Spleen (tissue), 11 donors: ENCODE results near the gene RMRP. TPM values are rescaled to one million over a fixed set of nuclear protein-coding genes. Genes with fewer than 3 reads are reported as not detected.

Source experiments
- DNase-seq: peaks from one replicate; pipeline ENCODE4 v3.0.0-alpha.2; 2020
- H3K27ac ChIP-seq, 8 donors: fragments of 200-600 bp; sonication (generic) in 7 of 8; 1 replicate in 4 of 8; 2 replicates in 4 of 8; pipeline versions ENCODE4 v1.5.0 to v1.8.0; 2016 to 2021; ENCODE audit warnings: inconsistent platforms in 4 of 8, mild to moderate bottlenecking in 4 of 8, moderate library complexity in 1 of 8
- H3K27me3 ChIP-seq, 7 donors: fragments of 200-600 bp; sonication (generic) in 6 of 7; replicated peaks in 1 of 7; 1 replicate in 4 of 7; 2 replicates in 3 of 7; pipeline versions ENCODE4 v1.5.0 to v1.8.0; 2016 to 2021; ENCODE audit warnings: inconsistent platforms in 3 of 7, mild to moderate bottlenecking in 1 of 7
- H3K36me3 ChIP-seq, 6 donors: fragments of 200-600 bp; sonication (generic) in 5 of 6; 1 replicate in 4 of 6; 2 replicates in 2 of 6; pipeline versions ENCODE4 v1.5.0 to v1.8.0; 2016 to 2021; ENCODE audit warnings: inconsistent platforms in 2 of 6
- H3K4me1 ChIP-seq, 6 donors: fragments of 200-600 bp; sonication (generic) in 5 of 6; 1 replicate in 3 of 6; 2 replicates in 3 of 6; pipeline versions ENCODE4 v1.5.0 to v1.8.0; 2016 to 2021; ENCODE audit warnings: inconsistent platforms in 3 of 6
- H3K4me3 ChIP-seq, 8 donors: fragments of 200-600 bp; sonication (generic) in 7 of 8; 1 replicate in 4 of 8; 2 replicates in 4 of 8; pipeline versions ENCODE4 v1.5.0 to v1.8.0; 2016 to 2021; ENCODE audit warnings: inconsistent platforms in 4 of 8, mild to moderate bottlenecking in 4 of 8, moderate library complexity in 2 of 8
- H3K9me3 ChIP-seq, 8 donors: fragments of 200-600 bp; sonication (generic) in 7 of 8; 1 replicate in 4 of 8; 2 replicates in 4 of 8; pipeline versions ENCODE4 v1.5.0 to v1.8.0; 2016 to 2021; ENCODE audit warnings: inconsistent platforms in 4 of 8
- CTCF ChIP-seq, 11 experiments: fragments of 200-600 bp in 7 of 11; fragments of 450-650 bp in 4 of 11; sonication (generic) in 4 of 11; IDR thresholded peaks in 8 of 11; conservative IDR thresholded peaks in 3 of 11; 1 replicate in 7 of 11; 2 replicates in 4 of 11; pipeline versions ENCODE4 v1.4.0 to v1.8.0; 2016 to 2021; ENCODE audit warnings: antibody characterized with exemption in 11 of 11, inconsistent platforms in 4 of 11, mild to moderate bottlenecking in 1 of 11
- POLR2A ChIP-seq, 3 donors: fragments of 450-650 bp; IDR thresholded peaks; one replicate each; pipeline ENCODE4 v1.5.1; 2017; ENCODE audit warnings: antibody characterized with exemption in 3 of 3, mild to moderate bottlenecking in 1 of 3
- POLR2AphosphoS5 ChIP-seq, 3 donors: sonication (generic); formaldehyde crosslinking; IDR thresholded peaks; one replicate each; pipeline ENCODE4 v1.5.1; 2017; ENCODE audit warnings: antibody characterized with exemption in 3 of 3
- WGBS, 5 donors: extraction: QIAGEN DNeasy Blood & Tissue Kit in 3 of 5; methylation state at CpG; one replicate each; pipeline versions ENCODE4 v1.1.5 to v1.1.7; 2013 to 2018; 5-methylcytosine and 5-hydroxymethylcytosine counted together
- intact Hi-C: fragments of 100-400 bp; cut with DNase I; formaldehyde crosslinking; loops from one replicate; pipeline ENCODE4 v1.15.0; 2023; ENCODE audit warnings: low total_unique reads
- polyA plus RNA-seq, 3 donors: library from polyadenylated mRNA; stranded (reverse); fragments of 200-250 nt; gene quantifications; one replicate each; pipeline ENCODE4 v1.2.1, GENCODE V29; 2013
- total RNA-seq, 7 donors: library from RNA; depleted of rRNA in 3 of 7; stranded (reverse); fragments of >200 nt in 3 of 7; fragmentation: NEBNext Ultra II Directional in 4 of 7; extraction: Animal tissue kit (Norgen Biotek cat#: 25700) in 4 of 7; gene quantifications; one replicate each; pipeline versions ENCODE4 v1.1.0 to v1.2.1, GENCODE V29; 2016 to 2021
- donor health status: healthy with polysubstance abuse.
- donor health status: DM: no; HTN: no; CAD: no; lungs with moderate emphysema.
- donor health status: DM: no; HTN: no; CAD: no.
- donor health status: Bipolar disorder and iron deficiency.
- donor health status: healthy.
- donor health status: DM: no; HTN: no; CAD: no.
- donor health status: DM: yes; HTN: yes; CAD: no.

RMRP gene
- total and polyA plus RNA-seq, 10 donors, result 42.1 to 28,996 (median 10,652) TPM; not detected in 1

- Histone ChIP-seq H3K27me3 (no peaks in the 10 kb centered on the region), H3K36me3 (no peaks in the 10 kb centered on the region), H3K27ac (peak within 1 kb of the TSS; percentile 68 to 95 (median 81)), H3K4me3 (peak within 1 kb of the TSS; percentile 41 to 73 (median 54)), H3K9me3 (no peaks in the 10 kb centered on the region), H3K4me1 (peaks cover 30 to 87% (median 59%) of the 10 kb centered on the region in 6 donors)
- DNase-seq, result peak; percentile 82
- TF ChIP-seq CTCF (IDR thresholded peaks at IDR 0.05 in 8 of 11, conservative IDR thresholded peaks at IDR 0.05 in 3 of 11) (no peak), POLR2AphosphoS5 (IDR thresholded peaks at IDR 0.05) (peak in 1 of 3 donors; percentile 30)
- intact Hi-C loops, result no loop called here
- 52 to 62% (median 57%) methylated on average over 12 to 22 of the region's 22 CpGs for WGBS, 5 donors
These were observed 7.3 kb downstream of the RMRP start, which contains the start of gene SIT1 for GRCh38 chr9:35650341-35651158. Gene SIT1, minus strand, starts transcription at chr9:35650931. Its CDS starts 78 bp downstream, at chr9:35650853.

- peak overlapping the region; percentile 68 to 95 (median 81) for H3K27ac ChIP-seq
- TF ChIP-seq CTCF (IDR thresholded peaks at IDR 0.05 in 8 of 11, conservative IDR thresholded peaks at IDR 0.05 in 3 of 11), result no peak
- TF ChIP-seq POLR2A (IDR thresholded peaks at IDR 0.05), result no peak
- TF ChIP-seq POLR2AphosphoS5 (IDR thresholded peaks at IDR 0.05), result peak in 2 of 3 donors; percentile 28
- H3K36me3 ChIP-seq, result no peaks in the 10 kb centered on the region
- peak overlapping the region; percentile 41 to 73 (median 54) for H3K4me3 ChIP-seq
- DNase-seq, result peak; percentile 84
- peaks cover 36 to 88% (median 68%) of the 10 kb centered on the region in 6 donors for H3K4me1 ChIP-seq
- no peaks in the 10 kb centered on the region for H3K27me3 ChIP-seq
- H3K9me3 ChIP-seq, result no peaks in the 10 kb centered on the region
- intact Hi-C loops, result no loop called here
- 43 to 61% (median 50%) methylated on average over 22 to 26 of the region's 26 CpGs for WGBS, 5 donors
These were observed 8.1 kb downstream of the RMRP start for GRCh38 chr9:35649431-35650340.

- H3K27me3 ChIP-seq, result no peaks in the 10 kb centered on the region
- intact Hi-C loops, result no loop called here
- no peaks in the 10 kb centered on the region for H3K9me3 ChIP-seq
- H3K4me1 ChIP-seq, result peaks cover 36 to 98% (median 67%) of the 10 kb centered on the region in 6 donors
- H3K27ac ChIP-seq, result peak overlapping the region; percentile 82 to 95 (median 94)
- peak overlapping the region; percentile 35 to 74 (median 55) for H3K4me3 ChIP-seq
- peak; percentile 99 for DNase-seq
- TF ChIP-seq POLR2AphosphoS5 (IDR thresholded peaks at IDR 0.05) (peak; percentile 99), CTCF (IDR thresholded peaks at IDR 0.05 in 8 of 11, conservative IDR thresholded peaks at IDR 0.05 in 3 of 11) (peak; percentile 97 to 100 (median 99)), POLR2A (IDR thresholded peaks at IDR 0.05) (peak in 2 of 3 donors; percentile 88 to 94)
- H3K36me3 ChIP-seq, result no peaks in the 10 kb centered on the region
- 0 to 1% (median 0%) methylated on average over 14 to 58 of the region's 58 CpGs for WGBS, 5 donors
These were observed 11.1 kb downstream of the RMRP start for GRCh38 chr9:35646533-35647265.
